Measurements from ENCODE around the gene RABL6. TPM values are rescaled to one million over a fixed set of nuclear protein-coding genes. Genes with fewer than 3 reads are reported as not detected.
"Not testable (repeated sequence)": the region's sequence is repeated elsewhere in the genome, so short reads cannot be mapped to it uniquely, and the experiment has no call there.

RABL6 gene
- polyA plus RNA-seq, 2 donors, result 46.5 to 61.7 TPM

DNA sequence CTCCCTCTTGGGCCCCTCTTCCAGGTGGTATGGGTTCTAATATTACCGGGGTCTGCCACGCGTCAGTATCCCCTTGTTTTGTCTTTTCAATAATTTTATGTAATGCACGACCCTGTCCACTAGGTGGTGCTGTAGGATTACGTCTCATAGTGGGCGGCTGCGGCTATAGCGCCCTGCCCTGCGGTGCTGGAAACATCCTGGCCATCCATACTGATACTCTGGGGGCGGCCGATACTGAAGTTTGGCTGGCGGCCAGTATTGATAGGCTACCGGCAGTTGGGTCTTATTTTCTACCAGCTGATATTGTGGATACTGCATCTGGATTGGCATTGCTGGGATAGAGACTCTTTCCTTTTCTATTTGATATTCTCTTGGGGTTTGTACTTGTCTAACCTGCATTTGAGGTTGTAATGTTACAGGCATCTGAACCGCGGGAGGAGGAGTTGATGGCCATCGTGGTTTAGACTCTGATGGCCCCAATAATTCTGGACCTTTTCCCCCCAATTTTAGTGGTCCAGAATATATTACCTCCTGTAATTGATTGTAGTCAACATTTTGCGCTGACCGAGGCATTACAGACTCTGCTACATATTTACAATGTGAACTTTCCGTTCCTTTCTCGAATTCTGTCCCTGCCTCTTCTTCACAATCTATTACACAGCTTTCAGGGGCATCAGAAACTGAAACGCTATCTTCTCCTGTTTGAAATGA lies 19.9 kb upstream of the RABL6 start:
- Histone ChIP-seq H3K27ac (ENCODE audit: low read depth in 2 of 2, low read length in 1 of 2) (no peak overlapping the region), H3K4me1 (ENCODE audit: control insufficient read depth in 2 of 2, insufficient read depth in 2 of 2, low read length in 1 of 2) (peaks cover 5 to 6% of the 10 kb centered on the region in 2 donors), H3K36me3 (ENCODE audit: control insufficient read depth in 2 of 2, insufficient read depth in 2 of 2, low read length in 1 of 2) (no peaks in the 10 kb centered on the region), H3K9me3 (ENCODE audit: control insufficient read depth in 2 of 2, insufficient read depth in 1 of 2, low read depth in 1 of 2, low read length in 1 of 2) (no peaks in the 10 kb centered on the region), H3K27me3 (ENCODE audit: control insufficient read depth in 1 of 2, insufficient read depth in 2 of 2, low read length in 2 of 2) (no peaks in the 10 kb centered on the region), H3K4me3 (ENCODE audit: low read depth in 1 of 2, low read length in 2 of 2) (no peak overlapping the region)
- 20% methylated on average over 21 of the region's 21 CpGs for WGBS, 2 donors

DNA sequence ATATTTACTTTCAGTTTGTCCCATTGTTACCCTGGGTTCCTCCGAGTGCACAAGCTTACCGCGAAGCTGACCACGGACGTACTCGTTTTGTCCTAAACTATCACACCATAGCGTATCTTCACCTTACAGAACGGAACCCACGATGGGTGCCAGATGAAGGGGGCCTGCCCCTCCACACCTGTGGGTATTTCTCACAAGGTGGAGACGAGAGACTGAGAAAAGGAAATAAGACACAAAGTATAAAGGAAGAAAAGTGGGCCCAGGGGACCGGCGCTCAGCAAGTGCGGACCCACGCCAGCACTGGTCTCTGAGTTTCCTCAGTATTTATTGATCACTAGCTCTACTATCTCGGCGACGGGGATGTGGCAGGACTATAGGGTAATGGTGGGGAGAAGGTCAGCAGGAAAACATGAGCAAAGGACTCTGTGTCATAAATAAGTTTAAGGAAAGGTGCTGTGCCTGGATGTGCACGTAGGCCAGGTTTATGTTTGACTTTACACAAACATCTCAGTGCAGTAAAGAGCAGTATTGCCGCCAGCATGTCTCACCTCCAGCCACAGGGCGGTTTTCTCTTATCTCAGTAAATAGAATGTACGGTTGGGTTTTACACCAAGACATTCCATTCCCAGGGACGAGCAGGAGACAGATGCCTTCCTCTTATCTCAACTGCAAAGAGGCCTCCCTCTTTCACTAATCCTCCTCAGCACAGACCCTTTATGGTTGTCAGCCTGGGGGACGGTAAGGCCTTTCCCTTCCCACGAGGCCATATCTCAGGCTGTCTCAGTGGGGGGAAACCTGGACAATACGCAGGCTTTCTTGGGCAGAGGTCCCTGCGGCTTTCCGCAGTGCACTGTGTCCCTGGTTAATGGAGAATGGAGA lies 18.9 kb upstream of the RABL6 start:
- not testable (repeated sequence) for H3K27ac ChIP-seq (ENCODE audit: low read depth in 2 of 2, low read length in 1 of 2); H3K4me3 ChIP-seq (ENCODE audit: low read depth in 1 of 2, low read length in 2 of 2); H3K4me1 ChIP-seq (ENCODE audit: control insufficient read depth in 2 of 2, insufficient read depth in 2 of 2, low read length in 1 of 2); H3K36me3 ChIP-seq (ENCODE audit: control insufficient read depth in 2 of 2, insufficient read depth in 2 of 2, low read length in 1 of 2); H3K9me3 ChIP-seq (ENCODE audit: control insufficient read depth in 2 of 2, insufficient read depth in 1 of 2, low read depth in 1 of 2, low read length in 1 of 2); H3K27me3 ChIP-seq (ENCODE audit: control insufficient read depth in 1 of 2, insufficient read depth in 2 of 2, low read length in 2 of 2)
- WGBS, 2 donors, result 70 to 82% methylated on average over 26 to 27 of the region's 27 CpGs

DNA sequence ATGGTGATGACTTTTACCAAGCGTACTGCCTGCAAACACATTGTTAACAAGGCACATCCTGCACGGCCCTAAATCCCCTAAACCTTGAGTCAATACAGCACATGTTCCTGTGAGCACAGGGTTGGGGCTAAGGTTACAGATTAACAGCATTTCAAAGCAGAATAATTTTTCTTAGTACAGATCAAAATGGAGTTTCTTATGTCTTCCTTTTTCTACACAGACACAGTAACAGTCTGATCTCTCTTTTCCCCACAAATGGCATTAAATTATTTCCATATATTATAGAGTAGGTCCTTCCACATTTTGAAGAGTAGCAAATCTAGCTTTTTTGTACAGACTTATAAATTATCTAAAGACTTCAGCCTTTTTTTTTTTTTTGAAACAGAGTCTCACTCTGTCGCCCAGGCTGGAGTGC lies 18.2 kb upstream of the RABL6 start:
- H3K4me3 ChIP-seq (ENCODE audit: low read depth in 1 of 2, low read length in 2 of 2), result no peak overlapping the region
- no peak overlapping the region for H3K27ac ChIP-seq (ENCODE audit: low read depth in 2 of 2, low read length in 1 of 2)
- H3K27me3 ChIP-seq (ENCODE audit: control insufficient read depth in 1 of 2, insufficient read depth in 2 of 2, low read length in 2 of 2), result no peaks in the 10 kb centered on the region
- 61 to 66% methylated on average over 3 of the region's 3 CpGs for WGBS, 2 donors
- peaks cover 0 to 3% of the 10 kb centered on the region in 2 donors for H3K36me3 ChIP-seq (ENCODE audit: control insufficient read depth in 2 of 2, insufficient read depth in 2 of 2, low read length in 1 of 2)
- no peaks in the 10 kb centered on the region for H3K9me3 ChIP-seq (ENCODE audit: control insufficient read depth in 2 of 2, insufficient read depth in 1 of 2, low read depth in 1 of 2, low read length in 1 of 2)
- H3K4me1 ChIP-seq (ENCODE audit: control insufficient read depth in 2 of 2, insufficient read depth in 2 of 2, low read length in 1 of 2), result peaks cover 6 to 7% of the 10 kb centered on the region in 2 donors

DNA sequence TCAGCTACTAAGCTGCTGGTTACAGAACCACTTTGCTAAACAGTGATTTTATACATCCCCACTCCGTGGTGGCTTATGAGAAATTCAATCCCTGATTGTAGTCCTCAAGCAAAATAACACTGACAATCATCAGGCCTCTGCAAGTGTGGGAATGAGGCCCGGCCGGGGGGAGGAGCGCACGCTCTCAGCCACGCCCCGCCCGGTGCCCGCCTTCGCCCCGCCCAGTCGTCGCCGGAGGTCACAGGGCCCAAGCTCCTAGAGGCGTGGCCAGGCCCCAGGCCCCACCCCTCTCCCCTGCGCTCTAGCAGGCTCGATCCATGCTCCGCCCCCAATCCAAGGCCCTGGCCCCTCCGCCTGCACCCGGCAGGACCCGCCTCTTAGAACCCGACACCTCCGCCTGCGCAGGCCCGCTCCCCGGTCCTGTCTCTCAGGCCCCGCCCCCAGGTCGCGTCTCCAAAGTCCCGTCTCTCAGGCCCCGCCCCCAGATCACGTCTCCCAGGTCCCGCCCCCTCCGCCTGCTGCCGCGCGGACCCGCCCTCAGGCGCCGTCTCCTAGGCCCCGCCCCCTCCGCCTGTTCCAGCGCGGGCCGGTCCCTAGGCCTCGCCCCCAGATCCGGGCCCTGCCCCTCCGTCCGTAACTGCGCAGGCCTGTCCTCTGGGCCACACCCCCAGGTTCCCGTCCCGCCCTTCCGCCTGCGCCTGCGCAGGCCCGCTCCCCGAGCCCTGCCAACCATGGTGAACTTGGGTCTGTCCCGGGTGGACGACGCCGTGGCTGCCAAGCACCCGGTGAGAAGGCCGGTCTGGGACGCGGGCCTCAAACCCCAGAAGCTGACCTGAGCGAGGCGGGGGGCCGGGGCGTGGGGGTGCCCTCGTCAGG lies 16.9 kb upstream of the RABL6 start, which contains the start of gene TMEM141:
Gene TMEM141, plus strand, starts transcription at position 705 of the 876 bp plus-strand sequence. Its CDS starts 27 bp downstream, at position 732.
- Histone ChIP-seq H3K27ac (ENCODE audit: low read depth in 2 of 2, low read length in 1 of 2) (peak within 1 kb of the TSS; percentile 95 to 98), H3K36me3 (ENCODE audit: control insufficient read depth in 2 of 2, insufficient read depth in 2 of 2, low read length in 1 of 2) (peaks cover 0 to 3% of the 10 kb centered on the region in 2 donors), H3K27me3 (ENCODE audit: control insufficient read depth in 1 of 2, insufficient read depth in 2 of 2, low read length in 2 of 2) (no peaks in the 10 kb centered on the region), H3K4me1 (ENCODE audit: control insufficient read depth in 2 of 2, insufficient read depth in 2 of 2, low read length in 1 of 2) (peaks cover 6 to 7% of the 10 kb centered on the region in 2 donors), H3K9me3 (ENCODE audit: control insufficient read depth in 2 of 2, insufficient read depth in 1 of 2, low read depth in 1 of 2, low read length in 1 of 2) (no peaks in the 10 kb centered on the region), H3K4me3 (ENCODE audit: low read depth in 1 of 2, low read length in 2 of 2) (peak within 1 kb of the TSS; percentile 61 to 64)
- WGBS, 2 donors, result 1 to 2% methylated on average over 64 to 70 of the region's 70 CpGs

DNA sequence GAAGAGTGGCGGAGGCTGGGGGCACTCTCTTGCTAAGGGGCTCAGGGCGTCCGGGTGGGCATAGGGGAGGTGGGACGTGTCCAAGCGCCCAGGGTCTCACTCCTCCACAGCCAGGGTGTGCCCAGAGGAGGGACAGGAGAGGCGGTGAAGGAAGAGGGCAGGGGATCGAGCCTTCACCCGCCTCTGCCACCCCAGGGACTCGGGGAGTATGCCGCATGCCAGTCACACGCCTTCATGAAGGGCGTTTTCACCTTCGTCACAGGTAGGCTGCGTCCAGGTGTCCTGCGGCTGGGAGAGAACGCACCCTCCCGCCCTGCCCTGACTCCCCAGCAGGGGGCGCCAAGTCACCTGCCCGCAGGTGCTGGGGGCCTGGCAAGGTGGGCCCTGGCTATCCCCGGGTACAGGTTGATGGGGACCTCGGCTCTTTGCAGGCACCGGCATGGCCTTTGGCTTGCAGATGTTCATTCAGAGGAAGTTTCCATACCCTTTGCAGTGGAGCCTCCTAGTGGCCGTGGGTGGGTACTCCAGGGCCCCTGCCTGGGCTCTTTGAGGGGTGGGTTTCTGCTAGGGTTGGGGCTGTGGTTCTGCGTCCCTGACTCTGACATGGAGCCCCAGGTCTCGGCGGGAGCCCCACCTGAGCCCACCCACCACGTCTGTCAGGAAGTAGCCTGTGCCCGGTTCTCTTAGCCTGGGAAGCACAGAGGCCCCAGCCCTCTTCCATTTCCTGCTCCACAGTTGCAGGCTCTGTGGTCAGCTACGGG lies 16.1 kb upstream of the RABL6 start:
- Histone ChIP-seq H3K36me3 (ENCODE audit: control insufficient read depth in 2 of 2, insufficient read depth in 2 of 2, low read length in 1 of 2) (peaks cover 0 to 3% of the 10 kb centered on the region in 2 donors), H3K4me1 (ENCODE audit: control insufficient read depth in 2 of 2, insufficient read depth in 2 of 2, low read length in 1 of 2) (peaks cover 6 to 7% of the 10 kb centered on the region in 2 donors), H3K4me3 (ENCODE audit: low read depth in 1 of 2, low read length in 2 of 2) (peak overlapping the region; percentile 61 to 64), H3K27ac (ENCODE audit: low read depth in 2 of 2, low read length in 1 of 2) (peak overlapping the region; percentile 95 to 98), H3K27me3 (ENCODE audit: control insufficient read depth in 1 of 2, insufficient read depth in 2 of 2, low read length in 2 of 2) (no peaks in the 10 kb centered on the region), H3K9me3 (ENCODE audit: control insufficient read depth in 2 of 2, insufficient read depth in 1 of 2, low read depth in 1 of 2, low read length in 1 of 2) (no peaks in the 10 kb centered on the region)
- 4% methylated on average over 26 to 29 of the region's 29 CpGs for WGBS, 2 donors

DNA sequence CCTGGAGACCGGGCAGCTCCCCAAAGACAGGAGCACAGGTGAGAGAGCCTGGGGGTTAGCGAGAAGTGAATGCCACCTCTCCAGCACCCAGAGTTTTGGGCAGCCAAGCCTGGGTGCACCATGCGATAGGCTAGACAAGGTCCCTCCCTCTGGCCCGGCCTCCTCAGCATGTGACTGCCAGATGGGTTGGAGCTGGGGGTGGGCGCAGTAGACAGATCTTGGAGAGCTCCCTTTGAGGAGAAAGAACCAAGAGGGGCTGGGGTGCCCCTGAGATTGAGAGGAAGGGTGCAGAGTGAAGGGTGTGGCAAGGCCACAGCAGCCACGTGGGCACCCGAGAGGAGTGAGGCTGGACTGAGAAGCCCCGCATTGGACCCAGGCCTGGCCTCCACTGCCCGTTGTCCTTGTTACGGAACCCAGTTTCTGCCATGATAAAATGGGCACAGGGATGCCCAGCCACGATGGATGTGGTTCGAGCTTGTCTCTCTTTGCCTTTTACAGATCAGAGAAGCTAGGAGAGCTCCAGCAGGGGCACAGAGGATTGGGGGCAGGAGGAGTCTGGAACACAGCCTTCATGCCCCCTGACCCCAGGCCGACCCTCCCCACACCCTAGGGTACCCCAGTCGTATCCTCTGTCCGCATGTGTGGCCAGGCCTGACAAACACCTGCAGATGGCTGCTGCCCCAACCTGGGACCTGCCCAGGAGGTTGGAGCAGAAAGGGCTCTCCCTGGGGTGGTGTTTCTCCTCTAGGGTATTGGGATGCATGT lies 15.2 kb upstream of the RABL6 start:
- H3K36me3 ChIP-seq (ENCODE audit: control insufficient read depth in 2 of 2, insufficient read depth in 2 of 2, low read length in 1 of 2), result peaks cover 0 to 3% of the 10 kb centered on the region in 2 donors
- peaks cover 6 to 7% of the 10 kb centered on the region in 2 donors for H3K4me1 ChIP-seq (ENCODE audit: control insufficient read depth in 2 of 2, insufficient read depth in 2 of 2, low read length in 1 of 2)
- H3K9me3 ChIP-seq (ENCODE audit: control insufficient read depth in 2 of 2, insufficient read depth in 1 of 2, low read depth in 1 of 2, low read length in 1 of 2), result no peaks in the 10 kb centered on the region
- H3K27me3 ChIP-seq (ENCODE audit: control insufficient read depth in 1 of 2, insufficient read depth in 2 of 2, low read length in 2 of 2), result no peaks in the 10 kb centered on the region
- peak overlapping the region in 1 of 2 donors; percentile 98 for H3K27ac ChIP-seq (ENCODE audit: low read depth in 2 of 2, low read length in 1 of 2)
- no peak overlapping the region for H3K4me3 ChIP-seq (ENCODE audit: low read depth in 1 of 2, low read length in 2 of 2)
- WGBS, 2 donors, result 69 to 79% methylated on average over 15 of the region's 15 CpGs

DNA sequence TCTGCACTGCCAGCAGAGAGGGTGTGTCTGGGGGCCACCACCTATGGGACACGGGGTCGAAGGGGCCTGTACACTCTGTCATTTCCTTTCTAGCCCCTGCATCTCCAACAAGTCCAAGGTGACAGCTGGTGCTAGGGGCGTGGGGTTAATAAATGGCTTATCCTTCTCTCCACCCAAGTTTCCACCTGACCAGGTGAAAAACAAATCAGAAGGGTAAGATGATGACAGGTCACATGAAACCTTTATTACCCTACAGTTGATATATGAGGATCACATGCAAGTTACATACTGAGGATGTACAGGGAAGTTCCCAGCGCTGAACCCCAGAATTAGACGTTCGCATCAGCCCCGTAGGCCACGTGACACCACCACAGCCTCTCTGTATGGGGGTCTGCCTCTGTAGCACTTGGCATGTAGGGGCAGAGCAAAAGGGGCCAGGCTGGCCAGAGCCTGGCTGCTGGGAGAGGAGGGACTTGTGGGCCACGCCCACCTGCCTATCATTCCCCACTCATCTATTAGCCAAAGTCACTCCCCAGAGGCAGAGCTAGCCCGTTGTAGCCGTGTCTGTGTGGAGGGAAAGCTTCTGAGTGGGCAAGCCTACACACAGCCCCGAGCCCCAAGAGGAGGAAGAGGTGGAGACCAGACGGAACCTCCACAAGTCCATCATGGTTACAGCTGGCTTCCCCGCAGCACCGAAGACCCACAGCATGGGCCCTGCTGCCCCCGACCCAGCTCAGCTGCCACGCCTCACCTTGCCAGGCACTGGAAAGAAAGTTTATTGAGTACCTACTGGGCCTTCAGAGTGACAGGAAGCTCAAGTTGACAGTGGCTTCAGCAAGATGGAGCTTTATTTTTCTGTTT lies 14.4 kb upstream of the RABL6 start:
- Histone ChIP-seq H3K36me3 (ENCODE audit: control insufficient read depth in 2 of 2, insufficient read depth in 2 of 2, low read length in 1 of 2) (peaks cover 0 to 3% of the 10 kb centered on the region in 2 donors), H3K27ac (ENCODE audit: low read depth in 2 of 2, low read length in 1 of 2) (no peak overlapping the region), H3K9me3 (ENCODE audit: control insufficient read depth in 2 of 2, insufficient read depth in 1 of 2, low read depth in 1 of 2, low read length in 1 of 2) (no peaks in the 10 kb centered on the region), H3K4me1 (ENCODE audit: control insufficient read depth in 2 of 2, insufficient read depth in 2 of 2, low read length in 1 of 2) (peaks cover 6 to 7% of the 10 kb centered on the region in 2 donors), H3K4me3 (ENCODE audit: low read depth in 1 of 2, low read length in 2 of 2) (no peak overlapping the region), H3K27me3 (ENCODE audit: control insufficient read depth in 1 of 2, insufficient read depth in 2 of 2, low read length in 2 of 2) (no peaks in the 10 kb centered on the region)
- WGBS, 2 donors, result 76 to 77% methylated on average over 17 of the region's 17 CpGs

Measured in esophagus (tissue), 2 donors.